ENCODE measurements around the gene CLIC6.

- TF ChIP-seq, protein P1, sequence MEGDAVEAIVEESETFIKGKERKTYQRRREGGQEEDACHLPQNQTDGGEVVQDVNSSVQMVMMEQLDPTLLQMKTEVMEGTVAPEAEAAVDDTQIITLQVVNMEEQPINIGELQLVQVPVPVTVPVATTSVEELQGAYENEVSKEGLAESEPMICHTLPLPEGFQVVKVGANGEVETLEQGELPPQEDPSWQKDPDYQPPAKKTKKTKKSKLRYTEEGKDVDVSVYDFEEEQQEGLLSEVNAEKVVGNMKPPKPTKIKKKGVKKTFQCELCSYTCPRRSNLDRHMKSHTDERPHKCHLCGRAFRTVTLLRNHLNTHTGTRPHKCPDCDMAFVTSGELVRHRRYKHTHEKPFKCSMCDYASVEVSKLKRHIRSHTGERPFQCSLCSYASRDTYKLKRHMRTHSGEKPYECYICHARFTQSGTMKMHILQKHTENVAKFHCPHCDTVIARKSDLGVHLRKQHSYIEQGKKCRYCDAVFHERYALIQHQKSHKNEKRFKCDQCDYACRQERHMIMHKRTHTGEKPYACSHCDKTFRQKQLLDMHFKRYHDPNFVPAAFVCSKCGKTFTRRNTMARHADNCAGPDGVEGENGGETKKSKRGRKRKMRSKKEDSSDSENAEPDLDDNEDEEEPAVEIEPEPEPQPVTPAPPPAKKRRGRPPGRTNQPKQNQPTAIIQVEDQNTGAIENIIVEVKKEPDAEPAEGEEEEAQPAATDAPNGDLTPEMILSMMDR (IDR thresholded peaks at IDR 0.05; ENCODE audit: low read depth, low read length), result no peak
- no peak for TF ChIP-seq MAX (IDR thresholded peaks at IDR 0.05; ENCODE audit: low read depth, low read length)
These were observed 22.7 kb downstream of the CLIC6 start for GRCh38 chr21:34691390-34692032.
